Activated CD8-positive, alpha-beta T cell treated with anti-CD3 and anti-CD28 coated beads, Interleukin-2, amount 10 ng/mL, durations not matched to agents 7 days and 5 days (primary cell): ENCODE data around the gene NMRK2. TPM values are rescaled to one million over a fixed set of nuclear protein-coding genes. Genes with fewer than 3 reads are reported as not detected.
"Not testable (repeated sequence)": the region's sequence is repeated elsewhere in the genome, so short reads cannot be mapped to it uniquely, and the experiment has no call there.

Experiments used
- ATAC-seq: fragments of 150-1000 bp; cut with Tn5 transposase; one replicate; pipeline ENCODE4 v1.10.0; 2021; ENCODE audit warnings: moderate library complexity
- CTCF ChIA-PET: fragments of 350-600 bp; sonication (Branson Sonifier 250); formaldehyde crosslinking; loops from one replicate; lab custom pipeline; 2021; ENCODE audit warnings: antibody characterized with exemption; lab: Charles Lee
- POLR2A ChIA-PET: fragments of 350-600 bp; sonication (Branson Sonifier 250); formaldehyde crosslinking; loops from one replicate; lab custom pipeline; 2021; ENCODE audit warnings: antibody characterized with exemption; lab: Charles Lee
- DNase-seq: peaks from one replicate; pipeline ENCODE4 v3.0.0-alpha.2; 2020
- H3K27ac Mint-ChIP-seq: one replicate; pipeline ENCODE4 v1.8.0; 2021; ENCODE audit warnings: mild to moderate bottlenecking, mixed read lengths
- H3K27me3 Mint-ChIP-seq: one replicate; pipeline ENCODE4 v1.8.0; 2021; ENCODE audit warnings: low read depth, mixed read lengths
- H3K36me3 Mint-ChIP-seq: one replicate; pipeline ENCODE4 v1.8.0; 2021; ENCODE audit warnings: low read depth, mixed read lengths
- H3K4me1 Mint-ChIP-seq: one replicate; pipeline ENCODE4 v1.8.0; 2021; ENCODE audit warnings: low read depth, mixed read lengths
- H3K4me3 Mint-ChIP-seq: one replicate; pipeline ENCODE4 v1.8.0; 2021; ENCODE audit warnings: mild to moderate bottlenecking, mixed read lengths
- H3K9me3 Mint-ChIP-seq: one replicate; pipeline ENCODE4 v1.8.0; 2022; ENCODE audit warnings: mixed read lengths; ENCODE audit not compliant: insufficient read depth
- total RNA-seq, 2 experiments: library from RNA; stranded (reverse); gene quantifications; one replicate each; pipeline ENCODE4 v1.2.3, GENCODE V29; 2021

The NMRK2 gene
- total RNA-seq, 2 experiments from 2014 or later: not detected

DNA sequence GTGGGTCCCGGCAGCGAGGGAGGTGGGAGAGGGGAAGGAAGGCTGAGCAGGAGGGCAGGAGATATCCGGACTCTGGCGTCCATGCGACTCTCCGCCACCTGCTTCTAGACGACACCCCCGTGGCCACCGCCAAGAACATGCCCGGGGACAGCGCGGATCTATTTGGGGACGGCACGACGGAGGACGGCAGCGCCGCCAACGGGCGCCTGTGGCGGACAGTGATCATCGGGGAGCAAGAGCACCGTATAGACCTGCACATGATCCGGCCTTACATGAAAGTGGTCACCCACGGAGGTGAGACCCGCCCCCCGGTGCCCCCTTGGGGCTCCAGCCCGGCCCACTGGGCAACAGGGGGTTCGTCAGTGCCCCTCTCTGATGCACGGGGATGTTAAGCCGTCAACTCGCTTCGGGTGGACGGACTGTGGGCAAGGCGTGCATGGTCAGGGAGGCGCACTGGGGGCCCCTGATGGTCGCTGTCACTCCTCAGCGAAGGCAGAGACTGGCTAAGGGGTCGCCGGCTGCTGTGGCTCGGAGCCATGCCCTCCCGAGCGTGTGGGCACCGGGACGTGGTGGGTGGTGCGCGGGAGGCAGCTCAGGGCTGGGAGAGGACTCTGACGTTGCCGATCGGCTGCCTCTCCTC, 25.1 kb upstream of the NMRK2 start:
- no peaks in the 10 kb centered on the region for H3K27me3 Mint-ChIP-seq
- DNase-seq (no peak), ATAC-seq (no peak)
- no peaks in the 10 kb centered on the region for H3K36me3 Mint-ChIP-seq
- ChIA-PET POLR2A (no interaction called here), CTCF (no interaction called here)
- H3K4me1 Mint-ChIP-seq: no peaks in the 10 kb centered on the region
- no peaks in the 10 kb centered on the region for H3K9me3 Mint-ChIP-seq
- H3K27ac Mint-ChIP-seq: no peak overlapping the region
- H3K4me3 Mint-ChIP-seq: no peak overlapping the region

DNA sequence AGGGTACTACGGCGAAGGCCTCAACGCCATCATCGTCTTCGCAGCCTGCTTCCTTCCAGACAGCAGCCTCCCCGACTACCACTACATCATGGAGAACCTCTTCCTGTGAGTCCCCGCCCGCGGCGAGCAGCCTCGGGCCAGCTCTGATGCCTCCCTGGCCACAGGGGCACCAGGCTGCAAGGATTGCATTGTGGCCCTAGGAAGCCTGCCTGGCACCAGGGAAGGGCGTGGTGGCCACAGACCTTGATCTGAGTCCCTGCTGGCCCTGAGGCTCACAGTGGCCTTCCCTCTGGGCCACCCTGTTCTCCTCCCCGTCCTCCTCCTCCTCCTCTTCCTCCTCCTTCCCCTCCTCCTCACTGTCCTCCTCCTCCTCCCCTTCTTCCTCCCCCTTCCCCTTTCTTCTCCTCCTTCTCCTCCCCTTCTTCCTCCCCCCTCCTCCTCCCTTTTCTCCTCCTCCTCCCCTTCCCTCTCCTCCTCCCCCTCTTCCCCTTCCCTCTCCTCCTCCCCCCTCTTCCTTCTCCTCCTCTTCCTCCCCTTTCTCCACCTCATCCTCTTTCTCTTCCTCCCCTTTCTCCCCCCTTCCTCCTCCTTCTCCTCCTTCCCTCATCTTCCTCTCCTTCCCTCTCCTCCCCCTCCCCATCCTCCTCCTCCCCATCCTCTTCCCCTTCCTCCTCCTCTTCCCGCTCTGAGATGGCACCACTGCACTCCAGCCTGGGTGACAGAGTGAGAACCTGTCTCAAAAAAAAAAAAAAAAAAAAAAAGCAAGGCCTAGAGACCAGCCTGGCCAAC, 24.4 kb upstream of the NMRK2 start:
- H3K27me3 Mint-ChIP-seq: no peaks in the 10 kb centered on the region

DNA sequence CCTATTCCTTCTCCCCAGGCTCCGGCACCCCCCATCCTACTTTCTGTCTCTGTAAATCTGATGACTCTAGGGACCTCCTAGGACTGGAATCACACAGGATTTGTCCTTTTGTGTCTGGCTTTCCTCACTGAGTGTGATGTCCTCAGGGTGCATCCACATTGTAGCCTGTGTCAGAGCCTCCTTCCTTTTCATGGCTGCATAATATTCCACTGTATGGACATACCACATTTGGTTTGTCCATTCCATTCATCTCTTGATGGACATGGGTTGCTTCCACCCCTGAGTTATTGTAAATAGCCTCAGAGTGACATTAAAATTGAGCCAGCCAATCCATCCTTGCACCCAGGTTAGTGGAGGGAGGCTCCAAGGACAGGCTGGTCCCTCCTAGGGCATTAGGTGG, 22.8 kb upstream of the NMRK2 start:
- Mint-ChIP-seq H3K27ac (no peak overlapping the region), H3K36me3 (no peaks in the 10 kb centered on the region), H3K4me3 (no peak overlapping the region), H3K9me3 (no peaks in the 10 kb centered on the region), H3K27me3 (no peaks in the 10 kb centered on the region), H3K4me1 (no peaks in the 10 kb centered on the region)
- DNase-seq (no peak), ATAC-seq (no peak)
- ChIA-PET POLR2A (no interaction called here), CTCF (no interaction called here)

More for the DNA sequence above, 24.4 kb upstream of the NMRK2 start:
- DNase-seq: no peak
- H3K36me3 Mint-ChIP-seq: no peaks in the 10 kb centered on the region
- POLR2A ChIA-PET: no interaction called here
- no peak for ATAC-seq
- no peak overlapping the region for H3K27ac Mint-ChIP-seq
- no peaks in the 10 kb centered on the region for H3K9me3 Mint-ChIP-seq
- H3K4me3 Mint-ChIP-seq: no peak overlapping the region
- CTCF ChIA-PET: no interaction called here
- no peaks in the 10 kb centered on the region for H3K4me1 Mint-ChIP-seq

DNA sequence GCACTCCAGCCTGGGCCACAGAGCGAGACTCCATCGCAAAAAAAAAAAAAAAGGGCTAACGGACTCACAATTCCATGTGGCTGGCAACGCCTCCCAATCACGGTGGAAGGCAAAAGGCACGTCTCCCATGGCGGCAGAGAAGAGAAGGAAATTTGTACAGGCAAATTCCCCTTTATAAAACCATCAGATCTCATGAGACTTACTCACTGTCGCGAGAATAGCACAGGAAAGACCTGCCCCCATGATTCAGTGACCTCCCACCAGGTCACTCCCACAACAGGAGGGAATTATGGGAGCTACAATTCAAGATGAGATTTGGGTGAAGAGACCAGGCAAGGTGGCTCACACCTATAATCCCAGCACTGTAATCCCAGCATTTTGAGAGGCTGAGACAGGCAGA, 18.7 kb upstream of the NMRK2 start:
- no peak for DNase-seq
- no peaks in the 10 kb centered on the region for H3K36me3 Mint-ChIP-seq
- CTCF ChIA-PET: no interaction called here
- no peaks in the 10 kb centered on the region for H3K9me3 Mint-ChIP-seq
- H3K27ac Mint-ChIP-seq: no peak overlapping the region
- no peak for ATAC-seq
- H3K4me3 Mint-ChIP-seq: no peak overlapping the region
- no peaks in the 10 kb centered on the region for H3K27me3 Mint-ChIP-seq
- no peaks in the 10 kb centered on the region for H3K4me1 Mint-ChIP-seq
- POLR2A ChIA-PET: interaction anchor here (0.6 kb wide), 1 partner anchor 18 kb away, joined by 3 read pairs; no protein-coding TSS in a partner anchor

DNA sequence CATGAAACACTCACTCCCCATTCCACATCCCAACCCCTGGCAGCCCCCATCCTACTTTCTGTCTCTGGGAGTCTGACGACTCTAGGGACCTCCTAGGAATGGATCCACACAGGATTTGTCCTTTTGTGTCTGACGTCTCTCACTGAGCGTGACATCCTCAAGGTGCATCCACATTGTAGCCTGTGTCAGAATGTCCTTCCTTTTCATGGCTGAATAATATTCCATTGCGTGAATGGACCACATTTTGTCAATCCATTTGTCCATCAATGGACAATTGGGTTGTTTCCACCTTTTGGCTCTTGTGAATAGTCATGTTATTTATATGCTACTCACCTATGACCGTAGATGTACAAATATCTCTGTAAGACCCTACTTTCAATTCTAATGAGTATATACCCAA, 16.8 kb upstream of the NMRK2 start:
- H3K4me1 Mint-ChIP-seq: no peaks in the 10 kb centered on the region
- ChIA-PET POLR2A (no interaction called here), CTCF (no interaction called here)
- no peak overlapping the region for H3K4me3 Mint-ChIP-seq
- DNase-seq (no peak), ATAC-seq (no peak)
- H3K27me3 Mint-ChIP-seq: no peaks in the 10 kb centered on the region
- H3K9me3 Mint-ChIP-seq: no peaks in the 10 kb centered on the region
- no peak overlapping the region for H3K27ac Mint-ChIP-seq
- no peaks in the 10 kb centered on the region for H3K36me3 Mint-ChIP-seq

DNA sequence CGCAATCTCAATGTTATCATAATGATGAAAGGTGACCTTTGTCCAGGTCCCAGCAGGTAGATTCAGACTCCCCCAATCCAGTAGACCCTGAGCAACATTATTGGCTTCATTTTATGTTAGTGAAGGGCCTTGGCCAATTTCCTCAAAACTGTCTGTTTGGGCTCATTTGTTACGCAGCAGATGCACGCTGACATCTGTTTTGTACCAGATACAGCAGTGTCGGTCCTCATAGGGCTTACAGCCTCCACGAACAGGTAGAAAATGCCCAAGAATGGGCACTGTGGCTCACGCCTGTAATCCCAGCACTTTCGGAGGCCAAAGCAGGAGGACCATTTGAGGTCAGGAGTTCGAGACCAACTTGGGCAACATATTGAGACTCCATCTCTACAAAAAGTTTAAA, 13.1 kb upstream of the NMRK2 start:
- H3K4me1 Mint-ChIP-seq: no peaks in the 10 kb centered on the region
- no peaks in the 10 kb centered on the region for H3K9me3 Mint-ChIP-seq
- DNase-seq: no peak
- CTCF ChIA-PET: no interaction called here
- H3K4me3 Mint-ChIP-seq: no peak overlapping the region
- H3K36me3 Mint-ChIP-seq: no peaks in the 10 kb centered on the region
- H3K27me3 Mint-ChIP-seq: no peaks in the 10 kb centered on the region
- POLR2A ChIA-PET: no interaction called here
- no peak overlapping the region for H3K27ac Mint-ChIP-seq
- no peak for ATAC-seq

DNA sequence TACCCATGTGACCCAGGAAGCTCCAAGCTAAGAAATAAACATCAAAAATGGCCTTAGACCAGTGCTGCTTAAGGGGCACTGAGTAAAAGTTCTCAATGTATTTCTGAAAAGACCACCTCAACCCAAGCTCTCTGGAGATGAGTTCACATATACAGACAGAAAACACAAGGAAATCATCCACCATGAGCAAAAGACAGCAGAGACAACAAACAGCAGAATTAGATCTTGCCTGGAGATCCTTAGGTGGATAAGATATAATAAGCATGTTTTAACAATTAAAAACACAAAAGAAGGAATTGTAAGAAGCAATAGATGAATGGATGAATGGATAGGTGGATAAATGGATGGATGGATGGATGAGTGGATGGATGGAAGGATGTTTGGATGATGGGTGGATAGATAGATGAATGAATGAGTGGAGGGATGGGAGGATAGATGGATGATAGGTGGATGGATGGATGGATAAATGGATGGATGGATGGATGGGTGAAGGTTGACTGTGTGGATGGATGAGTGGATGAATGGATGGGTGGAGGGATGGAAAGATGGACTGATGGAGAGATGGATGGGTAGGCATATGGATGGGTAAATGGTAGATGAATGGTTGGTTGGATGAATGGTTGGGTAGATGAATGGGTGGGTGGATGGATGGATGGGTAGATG, 9.6 kb upstream of the NMRK2 start:
- no peaks in the 10 kb centered on the region for H3K9me3 Mint-ChIP-seq
- no peaks in the 10 kb centered on the region for H3K4me1 Mint-ChIP-seq
- no peak overlapping the region for H3K4me3 Mint-ChIP-seq
- no peaks in the 10 kb centered on the region for H3K36me3 Mint-ChIP-seq
- no peak overlapping the region for H3K27ac Mint-ChIP-seq
- no peaks in the 10 kb centered on the region for H3K27me3 Mint-ChIP-seq
- ATAC-seq: no peak
- POLR2A ChIA-PET: no interaction called here
- no peak for DNase-seq
- CTCF ChIA-PET: no interaction called here

DNA sequence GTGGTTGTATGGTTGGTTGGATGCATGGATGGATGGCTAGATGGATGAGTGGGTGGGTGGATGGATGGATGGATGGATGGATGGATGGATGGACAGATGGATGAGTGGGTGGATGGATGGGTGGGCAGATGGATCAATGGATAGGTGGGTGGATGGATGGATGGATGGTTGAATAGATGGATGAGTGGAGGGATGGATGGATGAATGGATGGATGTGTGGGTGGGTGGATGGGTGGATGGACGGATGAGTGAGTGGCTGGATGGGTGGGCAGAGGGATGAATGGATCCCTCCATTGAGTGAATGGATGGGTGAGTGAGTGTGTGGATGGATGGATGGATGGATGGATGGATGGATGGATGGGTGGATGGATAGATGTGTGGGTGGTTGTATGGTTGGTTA, 9.0 kb upstream of the NMRK2 start:
- Mint-ChIP-seq H3K36me3 (no peaks in the 10 kb centered on the region), H3K27me3 (no peaks in the 10 kb centered on the region), H3K4me3 (no peak overlapping the region), H3K27ac (no peak overlapping the region), H3K4me1 (no peaks in the 10 kb centered on the region), H3K9me3 (no peaks in the 10 kb centered on the region)
- no peak for DNase-seq
- CTCF ChIA-PET: no interaction called here
- POLR2A ChIA-PET: no interaction called here
- no peak for ATAC-seq

DNA sequence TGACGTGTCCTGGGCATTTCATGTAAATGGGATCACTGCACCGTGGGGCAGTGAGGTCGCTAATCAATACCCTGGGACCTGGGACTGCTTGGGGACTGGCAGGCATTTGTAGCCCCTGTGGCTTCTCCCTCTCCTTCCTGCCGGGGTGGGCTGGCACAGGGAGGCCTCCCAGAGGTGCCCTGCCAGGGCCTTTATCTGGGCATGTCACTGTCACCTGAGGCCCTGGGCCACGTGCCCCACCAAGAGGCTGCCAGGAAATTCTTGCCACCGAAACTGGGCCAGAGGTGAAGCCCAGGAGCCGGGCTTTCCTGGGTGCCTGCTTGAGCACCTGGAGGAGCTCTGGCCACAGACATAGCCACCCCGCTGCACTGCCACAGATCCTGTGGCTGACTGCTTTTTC, 1.8 kb upstream of the NMRK2 start:
- H3K27ac Mint-ChIP-seq: no peak overlapping the region
- CTCF ChIA-PET: no interaction called here
- ATAC-seq: no peak

DNA sequence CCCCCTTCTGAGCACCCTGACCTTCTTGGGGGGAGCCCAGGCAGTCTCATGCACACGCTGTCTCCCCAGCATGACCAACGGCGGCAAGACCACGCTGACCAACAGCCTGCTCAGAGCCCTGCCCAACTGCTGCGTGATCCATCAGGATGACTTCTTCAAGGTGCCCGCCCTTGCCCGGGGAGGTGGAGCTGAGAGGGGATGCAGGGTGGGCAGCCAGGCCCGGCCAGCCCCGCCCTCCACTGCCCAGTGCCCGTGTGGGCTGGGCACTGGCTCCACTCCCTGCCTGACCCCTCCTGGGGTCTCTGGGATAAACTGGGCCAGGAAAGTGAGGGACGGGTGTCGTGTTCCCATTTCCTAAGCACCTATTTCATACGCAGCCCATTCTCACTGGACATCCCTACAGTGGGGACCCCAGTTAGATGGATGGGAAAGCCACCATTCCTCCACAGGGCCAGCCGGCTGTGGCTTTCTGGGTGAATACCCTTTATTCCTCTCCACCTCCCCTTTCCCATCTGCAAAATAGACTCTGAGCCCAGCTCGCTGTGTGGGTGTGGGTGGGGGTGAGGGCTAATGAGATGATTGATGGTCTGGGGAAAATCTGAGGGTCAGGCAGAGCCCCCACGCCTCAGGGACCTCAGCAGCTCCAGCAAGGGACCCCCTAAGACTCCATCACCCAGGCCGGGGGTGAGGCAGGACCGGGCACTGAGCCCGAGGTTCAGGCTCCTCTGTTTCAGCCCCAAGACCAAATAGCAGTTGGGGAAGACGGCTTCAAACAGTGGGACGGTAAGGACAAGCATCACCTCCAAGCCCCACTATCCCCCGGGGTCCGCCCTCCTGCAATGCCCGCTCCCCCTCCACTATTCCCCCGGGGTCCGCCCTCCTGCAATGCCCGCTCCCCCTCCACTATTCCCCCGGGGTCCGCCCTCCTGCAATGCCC, 3.9 kb downstream of the NMRK2 start:
- Mint-ChIP-seq H3K27ac (no peak overlapping the region), H3K4me1 (no peaks in the 10 kb centered on the region), H3K4me3 (no peak overlapping the region), H3K27me3 (peaks cover 10% of the 10 kb centered on the region), H3K36me3 (no peaks in the 10 kb centered on the region), H3K9me3 (no peaks in the 10 kb centered on the region)
- ATAC-seq (no peak), DNase-seq (no peak)
- CTCF ChIA-PET: no interaction called here
- POLR2A ChIA-PET: no interaction called here

More for the DNA sequence above, 1.8 kb upstream of the NMRK2 start:
- Mint-ChIP-seq H3K4me1 (no peaks in the 10 kb centered on the region), H3K36me3 (no peaks in the 10 kb centered on the region), H3K9me3 (no peaks in the 10 kb centered on the region), H3K27me3 (peaks cover 14% of the 10 kb centered on the region), H3K4me3 (no peak overlapping the region)
- POLR2A ChIA-PET: no interaction called here
- no peak for DNase-seq

DNA sequence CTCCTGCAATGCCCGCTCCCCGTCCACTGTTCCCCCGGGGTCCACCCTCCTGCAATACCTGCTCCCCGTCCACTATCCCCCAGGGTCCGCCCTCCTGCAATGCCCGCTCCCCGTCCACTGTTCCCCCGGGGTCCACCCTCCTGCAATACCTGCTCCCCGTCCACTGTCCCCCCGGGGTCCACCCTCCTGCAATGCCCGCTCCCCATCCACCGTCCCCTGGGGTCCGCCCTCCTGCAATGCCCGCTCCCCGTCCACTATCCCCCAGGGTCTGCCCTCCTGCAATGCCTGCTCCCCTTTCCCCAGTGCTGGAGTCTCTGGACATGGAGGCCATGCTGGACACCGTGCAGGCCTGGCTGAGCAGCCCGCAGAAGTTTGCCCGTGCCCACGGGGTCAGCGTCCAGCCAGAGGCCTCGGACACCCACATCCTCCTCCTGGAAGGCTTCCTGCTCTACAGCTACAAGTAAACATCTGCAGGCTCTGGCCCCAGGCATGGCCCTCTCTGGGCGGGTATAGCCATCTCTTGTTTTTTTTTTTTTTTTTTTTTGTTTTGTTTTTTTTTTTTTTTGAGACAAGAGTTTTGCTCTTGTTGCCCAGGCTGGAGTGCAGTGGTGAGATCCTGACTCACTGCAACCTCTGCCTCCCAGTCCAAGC, 5.6 kb downstream of the NMRK2 start:
- H3K36me3 Mint-ChIP-seq, H3K9me3 Mint-ChIP-seq, CTCF ChIA-PET, POLR2A ChIA-PET, H3K4me1 Mint-ChIP-seq, H3K4me3 Mint-ChIP-seq, ATAC-seq, H3K27me3 Mint-ChIP-seq, DNase-seq, H3K27ac Mint-ChIP-seq: not testable (repeated sequence)
